ENCODE measurements around the gene ODAPH.
A peak's percentile ranks its signal among the peaks of the same experiment; 100 is the strongest.
"Not testable (repeated sequence)": the region's sequence is repeated elsewhere in the genome, so short reads cannot be mapped to it uniquely, and the experiment has no call there.

ODAPH gene, protein sequence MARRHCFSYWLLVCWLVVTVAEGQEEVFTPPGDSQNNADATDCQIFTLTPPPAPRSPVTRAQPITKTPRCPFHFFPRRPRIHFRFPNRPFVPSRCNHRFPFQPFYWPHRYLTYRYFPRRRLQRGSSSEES

DNA sequence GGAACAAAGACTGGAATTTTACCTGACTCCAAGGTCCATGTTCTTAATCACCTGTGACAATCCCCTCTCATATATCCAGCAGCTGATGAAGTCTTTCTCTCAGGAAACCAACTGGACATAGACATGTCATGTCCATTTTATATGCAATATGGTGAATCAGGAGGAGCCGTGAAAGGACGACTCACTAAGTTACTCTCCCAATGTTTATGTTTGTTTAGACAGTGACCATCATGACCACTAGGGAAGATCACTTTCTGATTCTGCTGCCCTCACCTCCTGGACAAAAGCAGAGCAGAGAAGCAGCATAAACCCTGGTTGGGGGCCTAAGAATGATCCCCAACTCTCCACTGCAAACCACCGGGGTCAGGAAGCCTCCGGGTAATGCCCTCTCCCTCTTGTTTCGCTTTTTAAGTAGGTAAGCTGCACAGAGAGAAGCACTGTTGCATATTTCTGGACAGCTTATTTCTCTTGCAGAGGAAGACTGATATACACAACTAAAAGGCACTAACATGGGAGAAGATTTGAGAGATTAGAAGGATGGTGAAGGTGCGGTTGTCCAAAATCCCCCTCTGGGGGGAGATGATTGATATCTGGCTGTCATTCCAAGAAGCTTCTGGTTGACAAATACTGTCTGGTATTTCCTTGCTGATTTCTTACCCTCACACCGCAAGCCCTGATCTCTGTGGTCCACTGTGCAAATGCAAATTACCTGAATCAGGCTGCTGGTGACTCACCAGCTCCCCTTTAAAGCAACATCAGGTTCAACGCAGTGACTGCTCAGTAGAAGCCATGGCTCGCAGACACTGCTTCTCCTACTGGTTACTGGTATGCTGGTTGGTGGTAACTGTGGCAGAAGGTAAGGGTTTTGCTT lies at the start of gene ODAPH:
Gene ODAPH, plus strand, starts transcription at position 773 of the 871 bp plus-strand sequence. Its CDS starts 17 bp downstream, at position 790.
- H3K36me3 Mint-ChIP-seq (ENCODE audit: low read depth): no peaks in the 10 kb centered on the region
- no peaks in the 10 kb centered on the region for H3K9me3 Mint-ChIP-seq
- TF ChIP-seq, protein P1, sequence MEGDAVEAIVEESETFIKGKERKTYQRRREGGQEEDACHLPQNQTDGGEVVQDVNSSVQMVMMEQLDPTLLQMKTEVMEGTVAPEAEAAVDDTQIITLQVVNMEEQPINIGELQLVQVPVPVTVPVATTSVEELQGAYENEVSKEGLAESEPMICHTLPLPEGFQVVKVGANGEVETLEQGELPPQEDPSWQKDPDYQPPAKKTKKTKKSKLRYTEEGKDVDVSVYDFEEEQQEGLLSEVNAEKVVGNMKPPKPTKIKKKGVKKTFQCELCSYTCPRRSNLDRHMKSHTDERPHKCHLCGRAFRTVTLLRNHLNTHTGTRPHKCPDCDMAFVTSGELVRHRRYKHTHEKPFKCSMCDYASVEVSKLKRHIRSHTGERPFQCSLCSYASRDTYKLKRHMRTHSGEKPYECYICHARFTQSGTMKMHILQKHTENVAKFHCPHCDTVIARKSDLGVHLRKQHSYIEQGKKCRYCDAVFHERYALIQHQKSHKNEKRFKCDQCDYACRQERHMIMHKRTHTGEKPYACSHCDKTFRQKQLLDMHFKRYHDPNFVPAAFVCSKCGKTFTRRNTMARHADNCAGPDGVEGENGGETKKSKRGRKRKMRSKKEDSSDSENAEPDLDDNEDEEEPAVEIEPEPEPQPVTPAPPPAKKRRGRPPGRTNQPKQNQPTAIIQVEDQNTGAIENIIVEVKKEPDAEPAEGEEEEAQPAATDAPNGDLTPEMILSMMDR (IDR thresholded peaks at IDR 0.05): no peak
- no peak for DNase-seq
- peaks cover 15% of the 10 kb centered on the region for H3K4me1 Mint-ChIP-seq
- peaks cover 11% of the 10 kb centered on the region for H3K27me3 Mint-ChIP-seq (ENCODE audit: low read depth, poor library complexity)
- no peak within 1 kb of the TSS for H3K27ac Mint-ChIP-seq
- H3K4me3 Mint-ChIP-seq: no peak within 1 kb of the TSS

DNA sequence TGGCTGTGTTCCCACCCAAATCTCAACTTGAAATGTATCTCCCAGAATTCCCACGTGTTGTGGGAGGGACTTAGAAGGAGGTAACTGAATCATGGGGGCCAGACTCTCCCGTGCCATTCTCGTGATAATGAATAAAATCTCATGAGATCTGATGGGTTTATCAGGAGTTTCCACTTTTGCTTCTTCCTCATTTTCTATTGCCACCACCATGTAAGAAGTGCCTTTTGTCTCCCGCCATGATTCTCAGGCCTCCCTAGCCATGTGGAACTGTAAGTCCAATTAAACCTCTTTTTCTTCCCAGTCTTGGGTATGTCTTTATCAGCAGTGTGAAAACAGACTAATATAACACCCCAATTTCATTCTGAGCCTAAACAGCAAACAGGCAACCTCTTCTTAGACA lies 46.3 kb upstream of the ODAPH start:
- H3K27me3 Mint-ChIP-seq (ENCODE audit: low read depth, poor library complexity); H3K27ac Mint-ChIP-seq; H3K4me3 Mint-ChIP-seq; DNase-seq: not testable (repeated sequence)
- H3K9me3 Mint-ChIP-seq: peaks cover 21% of the 10 kb centered on the region
- peaks cover 53% of the 10 kb centered on the region for H3K36me3 Mint-ChIP-seq (ENCODE audit: low read depth)
- H3K4me1 Mint-ChIP-seq: peaks cover 11% of the 10 kb centered on the region

DNA sequence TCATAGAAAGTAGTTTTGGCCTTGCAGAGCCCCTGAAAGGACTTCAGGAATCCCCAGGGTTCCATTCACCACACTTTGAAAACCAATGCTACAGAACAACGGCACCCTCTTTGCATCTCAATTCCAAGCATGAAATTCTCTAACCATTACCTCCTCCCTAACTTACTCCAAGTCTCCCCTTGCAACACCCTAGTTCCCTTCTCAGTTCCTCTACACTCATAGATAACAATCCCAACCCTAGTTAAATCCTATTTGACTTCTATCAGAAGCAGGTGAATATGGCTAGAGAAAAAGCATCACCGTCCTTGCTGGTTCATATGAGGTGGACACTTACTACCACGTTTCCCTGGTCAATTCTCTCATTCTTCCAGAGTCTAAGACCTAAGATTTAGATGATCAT lies 44.0 kb upstream of the ODAPH start:
- peaks cover 25% of the 10 kb centered on the region for H3K4me1 Mint-ChIP-seq
- H3K4me3 Mint-ChIP-seq: no peak overlapping the region
- no peaks in the 10 kb centered on the region for H3K27me3 Mint-ChIP-seq (ENCODE audit: low read depth, poor library complexity)
- no peak overlapping the region for H3K27ac Mint-ChIP-seq
- no peak for DNase-seq
- peaks cover 35% of the 10 kb centered on the region for H3K36me3 Mint-ChIP-seq (ENCODE audit: low read depth)
- TF ChIP-seq, protein P1 (IDR thresholded peaks at IDR 0.05): no peak
- peaks cover 21% of the 10 kb centered on the region for H3K9me3 Mint-ChIP-seq

DNA sequence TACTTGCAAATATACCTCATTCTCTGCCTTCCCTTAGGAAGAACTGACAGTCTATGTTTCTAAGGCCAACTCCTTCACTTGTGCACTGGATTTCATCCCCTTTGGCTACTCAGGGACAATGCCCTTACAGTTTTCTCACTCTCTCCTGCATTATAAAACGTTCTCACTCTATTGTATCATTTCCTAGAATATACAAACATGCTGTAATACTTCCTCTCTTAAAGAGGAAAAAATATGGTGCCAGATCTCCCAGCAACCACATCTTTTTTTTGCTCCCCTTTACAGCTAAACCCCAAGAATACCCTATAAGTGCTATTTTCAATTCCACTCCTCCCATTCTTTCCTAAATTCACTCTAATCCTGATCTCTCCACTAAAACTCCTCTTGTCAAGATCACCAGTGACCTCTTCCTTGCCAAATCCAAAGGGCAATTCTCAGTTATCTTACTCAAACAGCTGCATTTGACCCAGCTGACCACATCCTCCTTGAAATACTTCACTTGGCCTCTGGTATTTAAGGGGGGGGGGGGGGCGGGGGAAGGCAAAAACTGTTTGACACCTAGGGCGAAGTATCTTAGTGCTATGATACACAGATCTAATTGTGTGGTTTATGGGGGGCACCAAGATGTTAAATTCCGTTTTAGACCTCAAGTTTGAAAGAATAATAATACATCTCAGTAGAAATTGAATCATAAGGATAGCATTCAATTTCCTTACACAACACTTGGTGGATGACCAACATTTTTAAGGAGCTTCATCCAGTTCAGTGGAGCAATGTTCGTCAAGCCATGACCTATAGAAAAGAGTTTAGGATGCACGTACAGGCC lies 43.3 kb upstream of the ODAPH start:
- Mint-ChIP-seq H3K27me3 (ENCODE audit: low read depth, poor library complexity) (no peaks in the 10 kb centered on the region), H3K9me3 (peaks cover 21% of the 10 kb centered on the region), H3K4me1 (peaks cover 25% of the 10 kb centered on the region), H3K36me3 (ENCODE audit: low read depth) (peaks cover 34% of the 10 kb centered on the region), H3K4me3 (no peak overlapping the region), H3K27ac (no peak overlapping the region)
- DNase-seq: no peak
- TF ChIP-seq, protein P1 (IDR thresholded peaks at IDR 0.05): no peak

DNA sequence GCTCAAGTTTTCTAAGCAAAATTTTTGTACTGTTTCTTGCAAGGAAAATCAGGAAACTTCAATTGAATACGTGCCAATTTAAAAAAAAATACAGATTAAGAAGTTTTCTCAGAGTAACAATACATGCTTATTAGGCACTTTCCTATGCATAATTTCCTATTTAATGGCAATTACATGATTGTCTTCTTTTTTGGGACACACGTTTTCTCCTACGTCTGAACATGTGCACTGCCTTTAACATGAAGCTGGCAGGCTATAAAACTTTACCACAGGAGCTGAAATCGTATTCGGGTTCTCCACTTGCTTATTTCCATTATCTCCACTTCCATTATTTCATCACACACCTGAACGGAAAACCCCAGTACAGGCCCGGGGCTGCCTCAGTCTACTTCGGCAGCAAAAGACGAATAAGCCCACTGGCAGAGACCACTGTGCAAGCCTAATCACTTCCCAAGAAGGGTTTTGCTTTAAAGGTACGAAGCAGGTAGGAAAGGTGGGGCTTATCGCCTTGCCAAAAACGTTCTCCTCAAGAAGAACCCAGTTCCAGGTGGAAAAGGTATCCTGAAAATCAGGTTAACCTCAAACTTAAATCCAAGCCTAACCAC lies 42.2 kb upstream of the ODAPH start:
- Mint-ChIP-seq H3K36me3 (ENCODE audit: low read depth) (peaks cover 40% of the 10 kb centered on the region), H3K27ac (peak overlapping the region; percentile 87), H3K4me3 (no peak overlapping the region), H3K4me1 (peaks cover 25% of the 10 kb centered on the region), H3K27me3 (ENCODE audit: low read depth, poor library complexity) (no peaks in the 10 kb centered on the region), H3K9me3 (peaks cover 21% of the 10 kb centered on the region)
- TF ChIP-seq, protein P1 (IDR thresholded peaks at IDR 0.05): no peak
- no peak for DNase-seq

Data from nephron progenitor cell (in vitro differentiated cells).